HepG2 (cell line): ENCODE results near the gene ERFL. TPM values are rescaled to one million over a fixed set of nuclear protein-coding genes. Genes with fewer than 3 reads are reported as not detected.

ENCODE experiments used
- ARNTL ChIP-seq: sonication (generic); formaldehyde crosslinking; IDR thresholded peaks from 2 replicates; pipeline ENCODE4 v1.4.0; 2020; ENCODE audit warnings: mild to moderate bottlenecking, missing genetic modification reagents
- BCL3 ChIP-seq: sonication (generic); formaldehyde crosslinking; IDR thresholded peaks from 2 replicates; pipeline ENCODE4 v1.5.1; 2020; ENCODE audit warnings: mild to moderate bottlenecking, missing genetic modification reagents, moderate library complexity
- BRF2 ChIP-seq: sonication (generic); formaldehyde crosslinking; IDR thresholded peaks from 2 replicates; pipeline ENCODE4 v1.8.1; 2022; ENCODE audit warnings: mild to moderate bottlenecking, missing genetic modification reagents
- ESRRA ChIP-seq: sonication (generic); formaldehyde crosslinking; IDR thresholded peaks from 2 replicates; pipeline ENCODE4 v1.5.1; 2020; ENCODE audit warnings: mild to moderate bottlenecking, low read depth, missing genetic modification reagents
- FOXO4 ChIP-seq: sonication (generic); formaldehyde crosslinking; conservative IDR thresholded peaks from 2 replicates; pipeline ENCODE4 v1.8.1; 2023; ENCODE audit warnings: missing genetic modification reagents
- FUBP1 ChIP-seq: sonication (generic); formaldehyde crosslinking; IDR thresholded peaks from 2 replicates; pipeline ENCODE4 v1.5.1; 2020; ENCODE audit warnings: missing genetic modification reagents, mild to moderate bottlenecking, borderline replicate concordance
- HIVEP1 ChIP-seq: sonication (generic); formaldehyde crosslinking; IDR thresholded peaks from 2 replicates; pipeline ENCODE4 v1.4.0; 2020; ENCODE audit warnings: mild to moderate bottlenecking, missing genetic modification reagents
- MTF1 ChIP-seq: sonication (generic); formaldehyde crosslinking; IDR thresholded peaks from 2 replicates; pipeline ENCODE4 v1.5.0; 2020; ENCODE audit warnings: missing genetic modification reagents
- NFE2 ChIP-seq: sonication (generic); formaldehyde crosslinking; IDR thresholded peaks from 2 replicates; pipeline ENCODE4 v1.4.0; 2020; ENCODE audit warnings: missing genetic modification reagents
- NKX3-1 ChIP-seq: sonication (generic); formaldehyde crosslinking; IDR thresholded peaks from 2 replicates; pipeline ENCODE4 v1.5.0; 2020; ENCODE audit warnings: missing genetic modification reagents
- PCBP2 ChIP-seq: fragments of 200-400 bp; formaldehyde crosslinking; optimal IDR thresholded peaks from 2 replicates; pipeline ENCODE3; 2018; ENCODE audit warnings: low read length, low read depth; ENCODE audit not compliant: poor library complexity, severe bottlenecking
- SMC3 ChIP-seq: IDR thresholded peaks from 2 replicates; pipeline ENCODE4 v1.6.1; 2011; ENCODE audit warnings: low read length, improper control_type of control experiment
- SNAPC5 ChIP-seq: sonication (generic); formaldehyde crosslinking; IDR thresholded peaks from 2 replicates; pipeline ENCODE4 v1.8.1; 2023; ENCODE audit warnings: mild to moderate bottlenecking, missing genetic modification reagents, borderline replicate concordance
- ZBTB14 ChIP-seq: sonication (generic); formaldehyde crosslinking; IDR thresholded peaks from 2 replicates; pipeline ENCODE4 v1.4.0; 2020; ENCODE audit warnings: missing genetic modification reagents
- ZBTB39 ChIP-seq: sonication (generic); formaldehyde crosslinking; IDR thresholded peaks from 2 replicates; pipeline ENCODE4 v1.5.0; 2020; ENCODE audit warnings: missing genetic modification reagents
- ZNF446 ChIP-seq: sonication (generic); formaldehyde crosslinking; IDR thresholded peaks from 2 replicates; pipeline ENCODE4 v1.5.0; 2020; ENCODE audit warnings: mild to moderate bottlenecking, missing genetic modification reagents
- ZNF704 ChIP-seq: sonication (generic); formaldehyde crosslinking; IDR thresholded peaks from 2 replicates; pipeline ENCODE4 v1.8.1; 2023; ENCODE audit warnings: mild to moderate bottlenecking, inconsistent platforms, moderate library complexity, missing genetic modification reagents, borderline replicate concordance
- polyA plus RNA-seq, 8 experiments: library from polyadenylated mRNA; depleted of rRNA in 3 of 8; stranded (reverse) in 7 of 8; unstranded in 1 of 8; fragments of >200 nt; fragmentation: Illumina TruSeq in 4 of 8; extraction: Trizol in 4 of 8; gene quantifications; 2 replicates each; pipeline versions ENCODE4 v1.2.1 to v1.2.3, GENCODE V29; 2011 to 2016; ENCODE audit warnings: low read depth in 4 of 8, missing spikeins in 1 of 8, mixed read lengths in 1 of 8; ENCODE audit not compliant: insufficient read depth in 1 of 8
- total RNA-seq, 5 experiments: library from RNA; depleted of rRNA; stranded (reverse); fragments of >200 nt; fragmentation: Illumina TruSeq; extraction: Trizol; gene quantifications; 2 replicates each; pipeline ENCODE4 v1.2.3, GENCODE V29; 2016; ENCODE audit warnings: low read depth in 1 of 5

ERFL gene
- total and polyA plus RNA-seq, 2 of the 13 experiments (the other 11 are each of a cell fraction or from before 2014, with no cell fraction given): not detected

GRCh38 chr19:41882568-41883462 is 45.4 kb downstream of the ERFL start, which contains the start of gene ARHGEF1 (continued):
- TF ChIP-seq FOXO4 (CRISPR knock-in tag) (no peak), HIVEP1 (no peak), SNAPC5 (CRISPR knock-in tag) (no peak), MTF1 (CRISPR knock-in tag) (no peak), ZNF704 (CRISPR knock-in tag) (no peak), ARNTL (CRISPR knock-in tag) (no peak), NKX3-1 (CRISPR knock-in tag) (no peak), PCBP2 (no peak), ZNF446 (CRISPR knock-in tag) (no peak), BCL3 (CRISPR knock-in tag) (no peak), NFE2 (CRISPR knock-in tag) (no peak), FUBP1 (CRISPR knock-in tag) (no peak), SMC3 (no peak), ESRRA (CRISPR knock-in tag) (no peak), BRF2 (CRISPR knock-in tag) (no peak), ZBTB14 (no peak), ZBTB39 (CRISPR knock-in tag) (no peak)
